HepG2 (cell line): ENCODE data around the gene RPS28. TPM values are rescaled to one million over a fixed set of nuclear protein-coding genes. Genes with fewer than 3 reads are reported as not detected.

Experiments used
- DMTF1 ChIP-seq: sonication (generic); formaldehyde crosslinking; IDR thresholded peaks from 2 replicates; pipeline ENCODE4 v1.4.0; 2020; ENCODE audit warnings: mild to moderate bottlenecking, missing genetic modification reagents
- ESRRA ChIP-seq: sonication (generic); formaldehyde crosslinking; IDR thresholded peaks from 2 replicates; pipeline ENCODE4 v1.5.1; 2020; ENCODE audit warnings: mild to moderate bottlenecking, low read depth, missing genetic modification reagents
- GABPA ChIP-seq, 2 experiments: IDR thresholded peaks; 2 replicates each; pipeline ENCODE4 v1.6.1; 2011 to 2016; ENCODE audit warnings: low read depth in 2 of 2, low read length in 1 of 2, missing biosample characterization in 1 of 2, missing genetic modification characterization in 1 of 2
- GMEB2 ChIP-seq: IDR thresholded peaks from 2 replicates; pipeline ENCODE4 v1.6.1; 2016; ENCODE audit warnings: missing biosample characterization, missing genetic modification reagents, low read depth
- IKZF4 ChIP-seq: sonication (generic); formaldehyde crosslinking; IDR thresholded peaks from 2 replicates; pipeline ENCODE4 v1.5.1; 2020; ENCODE audit warnings: borderline replicate concordance, mild to moderate bottlenecking, low read depth, missing genetic modification reagents; ENCODE audit errors: not compliant biosample characterization
- IRF1 ChIP-seq: sonication (generic); formaldehyde crosslinking; IDR thresholded peaks from 2 replicates; pipeline ENCODE4 v1.4.0; 2020; ENCODE audit warnings: low read depth, mild to moderate bottlenecking, missing genetic modification reagents
- IRF2 ChIP-seq: IDR thresholded peaks from 2 replicates; pipeline ENCODE4 v1.6.1; 2018; ENCODE audit warnings: missing genetic modification reagents, missing compliant biosample characterization
- KDM5A ChIP-seq: fragments of 200-600 bp; sonication (generic); IDR thresholded peaks from 2 replicates; pipeline ENCODE4 v1.7.0; 2018; ENCODE audit warnings: antibody characterized with exemption, mild to moderate bottlenecking, low read length, borderline replicate concordance
- PAX8 ChIP-seq: sonication (generic); formaldehyde crosslinking; IDR thresholded peaks from 2 replicates; pipeline ENCODE4 v1.8.0; 2022; ENCODE audit warnings: mild to moderate bottlenecking, missing genetic modification reagents, borderline replicate concordance
- PBX2 ChIP-seq: IDR thresholded peaks from 2 replicates; pipeline ENCODE4 v1.6.1; 2016; ENCODE audit warnings: control low read depth
- REL ChIP-seq: sonication (generic); formaldehyde crosslinking; conservative IDR thresholded peaks from 2 replicates; pipeline ENCODE4 v1.8.0; 2022; ENCODE audit warnings: mild to moderate bottlenecking, missing genetic modification reagents, moderate library complexity
- ZNF207 ChIP-seq: fragments of 450-650 bp; IDR thresholded peaks from 2 replicates; pipeline ENCODE4 v1.6.1; 2016; ENCODE audit warnings: antibody characterized with exemption, borderline replicate concordance
- ZNF432 ChIP-seq: sonication (generic); formaldehyde crosslinking; IDR thresholded peaks from 2 replicates; pipeline ENCODE4 v1.5.0; 2020; ENCODE audit warnings: missing genetic modification reagents, mild to moderate bottlenecking, borderline replicate concordance
- ZNF720 ChIP-seq: sonication (generic); formaldehyde crosslinking; IDR thresholded peaks from 2 replicates; pipeline ENCODE4 v1.4.0; 2020; ENCODE audit warnings: missing genetic modification reagents
- polyA plus RNA-seq, 8 experiments: library from polyadenylated mRNA; depleted of rRNA in 3 of 8; stranded (reverse) in 7 of 8; unstranded in 1 of 8; fragments of >200 nt; fragmentation: Illumina TruSeq in 4 of 8; extraction: Trizol in 4 of 8; gene quantifications; 2 replicates each; pipeline versions ENCODE4 v1.2.1 to v1.2.3, GENCODE V29; 2011 to 2016; ENCODE audit warnings: low read depth in 4 of 8, missing spikeins in 1 of 8, mixed read lengths in 1 of 8; ENCODE audit not compliant: insufficient read depth in 1 of 8
- total RNA-seq, 5 experiments: library from RNA; depleted of rRNA; stranded (reverse); fragments of >200 nt; fragmentation: Illumina TruSeq; extraction: Trizol; gene quantifications; 2 replicates each; pipeline ENCODE4 v1.2.3, GENCODE V29; 2016; ENCODE audit warnings: low read depth in 1 of 5
- TF ChIP-seq, protein P1 (sequence below): sonication (generic); formaldehyde crosslinking; IDR thresholded peaks from 2 replicates; pipeline ENCODE4 v1.4.0; 2020; ENCODE audit warnings: missing genetic modification reagents, borderline replicate concordance
- TF ChIP-seq, protein P2 (sequence below): sonication (generic); formaldehyde crosslinking; IDR thresholded peaks from 2 replicates; pipeline ENCODE4 v1.9.0; 2022; ENCODE audit warnings: missing genetic modification reagents, mild to moderate bottlenecking, borderline replicate concordance

RPS28 gene
- total and polyA plus RNA-seq, 2 of the 13 experiments (the other 11 are each of a cell fraction or from before 2014, with no cell fraction given) = 281 to 545 TPM

DNA sequence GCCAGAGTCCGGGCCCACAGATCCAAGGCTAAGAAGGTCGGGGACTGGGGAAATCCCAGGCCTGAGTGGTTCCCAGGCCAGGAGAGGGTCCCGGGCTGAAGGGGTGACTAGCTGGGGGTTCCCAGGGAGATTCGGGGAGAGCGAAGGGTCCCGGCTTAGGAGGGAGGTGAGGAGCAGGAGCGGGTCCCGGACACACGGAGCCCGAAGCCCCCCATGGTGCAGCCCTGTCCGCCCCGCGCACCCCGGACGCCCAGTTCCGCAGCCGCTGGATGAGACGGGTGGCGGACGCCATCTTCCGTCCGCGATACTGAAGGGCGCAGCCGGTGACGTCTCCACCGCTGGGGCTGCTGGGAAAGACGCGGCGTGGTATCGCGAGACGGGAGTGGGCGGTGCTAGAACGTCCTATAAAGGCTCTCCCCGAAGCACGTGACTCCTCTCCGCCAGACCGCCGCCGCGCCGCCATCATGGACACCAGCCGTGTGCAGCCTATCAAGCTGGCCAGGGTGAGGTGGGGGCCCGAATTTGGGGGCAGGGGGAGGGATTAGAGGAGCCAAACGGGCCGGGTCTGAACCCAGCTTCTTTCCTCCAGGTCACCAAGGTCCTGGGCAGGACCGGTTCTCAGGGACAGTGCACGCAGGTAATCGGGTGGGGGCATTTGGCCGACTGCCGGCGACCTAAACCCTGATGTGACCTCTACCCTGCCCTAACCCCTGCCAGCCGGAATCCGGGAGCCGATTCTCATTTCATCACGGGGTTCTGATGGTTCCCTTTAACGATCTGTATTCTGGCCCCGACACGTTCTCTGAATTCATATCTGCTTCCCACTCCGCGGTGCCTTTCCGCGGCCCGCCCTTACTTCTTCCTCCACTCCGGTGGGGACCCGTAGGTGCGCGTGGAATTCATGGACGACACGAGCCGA lies at the start of gene RPS28, which contains the start of gene NDUFA7 (continued):
- TF ChIP-seq ZNF432 (CRISPR knock-in tag) = no peak
- TF ChIP-seq IRF2 (CRISPR knock-in tag) = peak; percentile 95
- no peak for TF ChIP-seq PAX8 (CRISPR knock-in tag)
- TF ChIP-seq PBX2 (CRISPR knock-in tag) = 0 out of 2 replicates have a peak, but pooled peaks have one; percentile 27
- no peak for TF ChIP-seq REL (CRISPR knock-in tag)
- no peak for TF ChIP-seq IKZF4 (CRISPR knock-in tag)
- TF ChIP-seq KDM5A = peak; percentile 90
- TF ChIP-seq, protein P1, sequence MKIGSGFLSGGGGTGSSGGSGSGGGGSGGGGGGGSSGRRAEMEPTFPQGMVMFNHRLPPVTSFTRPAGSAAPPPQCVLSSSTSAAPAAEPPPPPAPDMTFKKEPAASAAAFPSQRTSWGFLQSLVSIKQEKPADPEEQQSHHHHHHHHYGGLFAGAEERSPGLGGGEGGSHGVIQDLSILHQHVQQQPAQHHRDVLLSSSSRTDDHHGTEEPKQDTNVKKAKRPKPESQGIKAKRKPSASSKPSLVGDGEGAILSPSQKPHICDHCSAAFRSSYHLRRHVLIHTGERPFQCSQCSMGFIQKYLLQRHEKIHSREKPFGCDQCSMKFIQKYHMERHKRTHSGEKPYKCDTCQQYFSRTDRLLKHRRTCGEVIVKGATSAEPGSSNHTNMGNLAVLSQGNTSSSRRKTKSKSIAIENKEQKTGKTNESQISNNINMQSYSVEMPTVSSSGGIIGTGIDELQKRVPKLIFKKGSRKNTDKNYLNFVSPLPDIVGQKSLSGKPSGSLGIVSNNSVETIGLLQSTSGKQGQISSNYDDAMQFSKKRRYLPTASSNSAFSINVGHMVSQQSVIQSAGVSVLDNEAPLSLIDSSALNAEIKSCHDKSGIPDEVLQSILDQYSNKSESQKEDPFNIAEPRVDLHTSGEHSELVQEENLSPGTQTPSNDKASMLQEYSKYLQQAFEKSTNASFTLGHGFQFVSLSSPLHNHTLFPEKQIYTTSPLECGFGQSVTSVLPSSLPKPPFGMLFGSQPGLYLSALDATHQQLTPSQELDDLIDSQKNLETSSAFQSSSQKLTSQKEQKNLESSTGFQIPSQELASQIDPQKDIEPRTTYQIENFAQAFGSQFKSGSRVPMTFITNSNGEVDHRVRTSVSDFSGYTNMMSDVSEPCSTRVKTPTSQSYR = no peak; the same call in 1 of the 2 replicates
- TF ChIP-seq DMTF1 (CRISPR knock-in tag) = no peak
- TF ChIP-seq GMEB2 (CRISPR knock-in tag) = 0 out of 2 replicates have a peak, but pooled peaks have one; percentile 61
- no peak for TF ChIP-seq ZNF207
- no peak for TF ChIP-seq GABPA (IDR thresholded peaks at IDR 0.05; ENCODE audit: low read depth, low read length)
- peak; percentile 55; the same call in 1 of the 2 replicates for TF ChIP-seq GABPA (CRISPR knock-in tag; IDR thresholded peaks at IDR 0.05; ENCODE audit: low read depth)
- no peak for TF ChIP-seq ZNF720
- TF ChIP-seq IRF1 = no peak
- TF ChIP-seq ESRRA (CRISPR knock-in tag) = 0 out of 2 replicates have a peak, but pooled peaks have one; percentile 32
- TF ChIP-seq, protein P2, sequence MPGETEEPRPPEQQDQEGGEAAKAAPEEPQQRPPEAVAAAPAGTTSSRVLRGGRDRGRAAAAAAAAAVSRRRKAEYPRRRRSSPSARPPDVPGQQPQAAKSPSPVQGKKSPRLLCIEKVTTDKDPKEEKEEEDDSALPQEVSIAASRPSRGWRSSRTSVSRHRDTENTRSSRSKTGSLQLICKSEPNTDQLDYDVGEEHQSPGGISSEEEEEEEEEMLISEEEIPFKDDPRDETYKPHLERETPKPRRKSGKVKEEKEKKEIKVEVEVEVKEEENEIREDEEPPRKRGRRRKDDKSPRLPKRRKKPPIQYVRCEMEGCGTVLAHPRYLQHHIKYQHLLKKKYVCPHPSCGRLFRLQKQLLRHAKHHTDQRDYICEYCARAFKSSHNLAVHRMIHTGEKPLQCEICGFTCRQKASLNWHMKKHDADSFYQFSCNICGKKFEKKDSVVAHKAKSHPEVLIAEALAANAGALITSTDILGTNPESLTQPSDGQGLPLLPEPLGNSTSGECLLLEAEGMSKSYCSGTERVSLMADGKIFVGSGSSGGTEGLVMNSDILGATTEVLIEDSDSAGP = peak; percentile 87
